Right atrium auricular region (tissue), 2 donors: ENCODE data around the gene ME2. TPM values are rescaled to one million over a fixed set of nuclear protein-coding genes. Genes with fewer than 3 reads are reported as not detected.

Experiments
- DNase-seq: peaks from one replicate; pipeline ENCODE4 v3.0.0-alpha.2; 2019; ENCODE audit warnings: low spot score
- H3K27ac ChIP-seq, 2 donors: fragments of 200-600 bp; sonication (generic); 1 replicate in 1 of 2; 2 replicates in 1 of 2; pipeline ENCODE4 v1.5.1; 2016 to 2019
- H3K27me3 ChIP-seq, 2 donors: fragments of 200-600 bp; sonication (generic); one replicate each; pipeline versions ENCODE4 v1.5.1 to v1.6.0; 2017 to 2019
- H3K36me3 ChIP-seq: fragments of 200-600 bp; sonication (generic); one replicate; pipeline ENCODE4 v1.5.1; 2016
- H3K4me1 ChIP-seq, 2 donors: fragments of 200-600 bp; sonication (generic); one replicate each; pipeline versions ENCODE4 v1.5.1 to v1.6.0; 2017 to 2019
- H3K4me3 ChIP-seq, 2 donors: fragments of 200-600 bp; sonication (generic); 1 replicate in 1 of 2; 2 replicates in 1 of 2; pipeline ENCODE4 v1.5.1; 2017 to 2019; ENCODE audit warnings: mild to moderate bottlenecking in 1 of 2, moderate library complexity in 1 of 2
- H3K9me3 ChIP-seq, 2 donors: fragments of 200-600 bp; sonication (generic); one replicate each; pipeline ENCODE4 v1.5.1; 2019
- CTCF ChIP-seq, 2 donors: fragments of 200-600 bp; sonication (generic); IDR thresholded peaks; one replicate each; pipeline ENCODE4 v1.5.1; 2019; ENCODE audit warnings: antibody characterized with exemption in 2 of 2
- total RNA-seq, 2 donors: library from RNA; depleted of rRNA; stranded (reverse); fragments of >200 nt; gene quantifications; one replicate each; pipeline ENCODE4 v1.1.0, GENCODE V29; 2016

The ME2 gene
- total RNA-seq, 2 donors from 2014 or later, result 82.0 to 117 TPM

GRCh38 chr18:50911006-50911405 is 32.1 kb downstream of the ME2 start:
- DNase-seq, result no peak
- TF ChIP-seq CTCF (IDR thresholded peaks at IDR 0.05), result no peak
- Histone ChIP-seq H3K27ac (no peak overlapping the region), H3K36me3 (peaks cover 37% of the 10 kb centered on the region), H3K27me3 (no peaks in the 10 kb centered on the region), H3K9me3 (peaks cover 0 to 6% of the 10 kb centered on the region in 2 donors), H3K4me1 (no peaks in the 10 kb centered on the region), H3K4me3 (no peak overlapping the region)

- Histone ChIP-seq H3K4me1 (no peaks in the 10 kb centered on the region), H3K4me3 (no peak overlapping the region), H3K36me3 (peaks cover 51% of the 10 kb centered on the region), H3K27me3 (no peaks in the 10 kb centered on the region), H3K27ac (no peak overlapping the region), H3K9me3 (no peaks in the 10 kb centered on the region)
- no peak for TF ChIP-seq CTCF (IDR thresholded peaks at IDR 0.05)
- no peak for DNase-seq
These were observed 38.1 kb downstream of the ME2 start for GRCh38 chr18:50917021-50917420.

GRCh38 chr18:50918153-50918552 is 39.2 kb downstream of the ME2 start:
- peaks cover 51% of the 10 kb centered on the region for H3K36me3 ChIP-seq
- no peaks in the 10 kb centered on the region for H3K4me1 ChIP-seq
- TF ChIP-seq CTCF (IDR thresholded peaks at IDR 0.05), result no peak
- DNase-seq, result no peak
- H3K4me3 ChIP-seq, result no peak overlapping the region
- no peaks in the 10 kb centered on the region for H3K9me3 ChIP-seq
- H3K27ac ChIP-seq, result no peak overlapping the region
- H3K27me3 ChIP-seq, result no peaks in the 10 kb centered on the region

GRCh38 chr18:50924372-50924771 is 45.5 kb downstream of the ME2 start:
- Histone ChIP-seq H3K27me3 (no peaks in the 10 kb centered on the region), H3K4me3 (no peak overlapping the region), H3K27ac (no peak overlapping the region), H3K4me1 (no peaks in the 10 kb centered on the region), H3K9me3 (no peaks in the 10 kb centered on the region), H3K36me3 (peaks cover 46% of the 10 kb centered on the region)
- no peak for DNase-seq
- TF ChIP-seq CTCF (IDR thresholded peaks at IDR 0.05), result no peak

- Histone ChIP-seq H3K9me3 (no peaks in the 10 kb centered on the region), H3K36me3 (peaks cover 32% of the 10 kb centered on the region), H3K4me3 (no peak overlapping the region), H3K27ac (no peak overlapping the region), H3K4me1 (no peaks in the 10 kb centered on the region), H3K27me3 (no peaks in the 10 kb centered on the region)
- TF ChIP-seq CTCF (IDR thresholded peaks at IDR 0.05), result no peak
- DNase-seq, result no peak
These were observed 47.6 kb downstream of the ME2 start for GRCh38 chr18:50926521-50926920.

GRCh38 chr18:50928551-50928950 is 49.6 kb downstream of the ME2 start:
- DNase-seq, result no peak
- H3K4me1 ChIP-seq, result no peaks in the 10 kb centered on the region
- H3K4me3 ChIP-seq, result no peak overlapping the region
- no peak overlapping the region for H3K27ac ChIP-seq
- H3K27me3 ChIP-seq, result no peaks in the 10 kb centered on the region
- H3K9me3 ChIP-seq, result no peaks in the 10 kb centered on the region
- peaks cover 27% of the 10 kb centered on the region for H3K36me3 ChIP-seq
- TF ChIP-seq CTCF (IDR thresholded peaks at IDR 0.05), result no peak
